ENCODE results near the gene SLC6A14. TPM values are rescaled to one million over a fixed set of nuclear protein-coding genes. Genes with fewer than 3 reads are reported as not detected.

SLC6A14 gene, protein sequence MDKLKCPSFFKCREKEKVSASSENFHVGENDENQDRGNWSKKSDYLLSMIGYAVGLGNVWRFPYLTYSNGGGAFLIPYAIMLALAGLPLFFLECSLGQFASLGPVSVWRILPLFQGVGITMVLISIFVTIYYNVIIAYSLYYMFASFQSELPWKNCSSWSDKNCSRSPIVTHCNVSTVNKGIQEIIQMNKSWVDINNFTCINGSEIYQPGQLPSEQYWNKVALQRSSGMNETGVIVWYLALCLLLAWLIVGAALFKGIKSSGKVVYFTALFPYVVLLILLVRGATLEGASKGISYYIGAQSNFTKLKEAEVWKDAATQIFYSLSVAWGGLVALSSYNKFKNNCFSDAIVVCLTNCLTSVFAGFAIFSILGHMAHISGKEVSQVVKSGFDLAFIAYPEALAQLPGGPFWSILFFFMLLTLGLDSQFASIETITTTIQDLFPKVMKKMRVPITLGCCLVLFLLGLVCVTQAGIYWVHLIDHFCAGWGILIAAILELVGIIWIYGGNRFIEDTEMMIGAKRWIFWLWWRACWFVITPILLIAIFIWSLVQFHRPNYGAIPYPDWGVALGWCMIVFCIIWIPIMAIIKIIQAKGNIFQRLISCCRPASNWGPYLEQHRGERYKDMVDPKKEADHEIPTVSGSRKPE
- total RNA-seq (ENCODE audit: unreplicated experiment) = not detected
- long read RNA-seq = 0 reads

DNA sequence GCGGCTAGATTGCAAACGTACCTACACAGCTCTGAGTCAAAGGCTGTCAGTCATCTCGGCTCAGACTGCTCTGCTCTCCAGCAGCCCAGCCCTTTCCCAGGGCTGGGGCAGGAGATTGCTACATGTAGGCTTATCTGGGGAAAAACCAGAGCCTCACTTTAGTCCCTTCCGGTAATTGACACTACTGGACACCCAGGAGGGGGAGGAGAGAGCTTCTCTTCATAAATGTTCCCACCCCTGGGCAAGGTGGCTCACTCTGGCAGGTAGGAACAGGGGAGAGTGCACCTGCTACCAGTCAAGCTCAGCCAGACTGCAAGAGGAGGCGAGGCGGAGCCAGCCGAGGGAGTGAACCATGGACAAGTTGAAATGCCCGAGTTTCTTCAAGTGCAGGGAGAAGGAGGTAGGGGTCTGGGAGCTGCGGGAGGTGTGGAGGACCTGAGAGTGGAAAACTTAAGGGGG lies at the start of gene SLC6A14:
SLC6A14 (plus strand) TSS at position 249 of the 459 bp plus-strand sequence; CDS start at position 353, 104 bp downstream.
- TF ChIP-seq, protein P1, sequence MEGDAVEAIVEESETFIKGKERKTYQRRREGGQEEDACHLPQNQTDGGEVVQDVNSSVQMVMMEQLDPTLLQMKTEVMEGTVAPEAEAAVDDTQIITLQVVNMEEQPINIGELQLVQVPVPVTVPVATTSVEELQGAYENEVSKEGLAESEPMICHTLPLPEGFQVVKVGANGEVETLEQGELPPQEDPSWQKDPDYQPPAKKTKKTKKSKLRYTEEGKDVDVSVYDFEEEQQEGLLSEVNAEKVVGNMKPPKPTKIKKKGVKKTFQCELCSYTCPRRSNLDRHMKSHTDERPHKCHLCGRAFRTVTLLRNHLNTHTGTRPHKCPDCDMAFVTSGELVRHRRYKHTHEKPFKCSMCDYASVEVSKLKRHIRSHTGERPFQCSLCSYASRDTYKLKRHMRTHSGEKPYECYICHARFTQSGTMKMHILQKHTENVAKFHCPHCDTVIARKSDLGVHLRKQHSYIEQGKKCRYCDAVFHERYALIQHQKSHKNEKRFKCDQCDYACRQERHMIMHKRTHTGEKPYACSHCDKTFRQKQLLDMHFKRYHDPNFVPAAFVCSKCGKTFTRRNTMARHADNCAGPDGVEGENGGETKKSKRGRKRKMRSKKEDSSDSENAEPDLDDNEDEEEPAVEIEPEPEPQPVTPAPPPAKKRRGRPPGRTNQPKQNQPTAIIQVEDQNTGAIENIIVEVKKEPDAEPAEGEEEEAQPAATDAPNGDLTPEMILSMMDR (IDR thresholded peaks at IDR 0.05; ENCODE audit: unreplicated experiment) = no peak
- Mint-ChIP-seq H3K27ac (ENCODE audit: unreplicated experiment) (no peak within 1 kb of the TSS), H3K27me3 (ENCODE audit: unreplicated experiment) (peaks cover 6% of the 10 kb centered on the region), H3K4me1 (ENCODE audit: unreplicated experiment) (no peaks in the 10 kb centered on the region), H3K4me3 (ENCODE audit: unreplicated experiment) (no peak within 1 kb of the TSS), H3K9me3 (ENCODE audit: unreplicated experiment) (no peaks in the 10 kb centered on the region), H3K36me3 (ENCODE audit: low read depth, unreplicated experiment) (no peaks in the 10 kb centered on the region)
- no peak for DNase-seq (ENCODE audit: low spot score)

- Mint-ChIP-seq H3K36me3 (ENCODE audit: low read depth, unreplicated experiment) (no peaks in the 10 kb centered on the region), H3K27ac (ENCODE audit: unreplicated experiment) (no peak overlapping the region)
These were observed 40.7 kb upstream of the SLC6A14 start for GRCh38 chrX:116395752-116396151.

GRCh38 chrX:116399681-116400080 lies 36.7 kb upstream of the SLC6A14 start:
- no peak overlapping the region for H3K4me3 Mint-ChIP-seq (ENCODE audit: unreplicated experiment)
- no peaks in the 10 kb centered on the region for H3K9me3 Mint-ChIP-seq (ENCODE audit: unreplicated experiment)
- no peaks in the 10 kb centered on the region for H3K36me3 Mint-ChIP-seq (ENCODE audit: low read depth, unreplicated experiment)
- TF ChIP-seq, protein P1 (IDR thresholded peaks at IDR 0.05; ENCODE audit: unreplicated experiment) = no peak
- H3K27me3 Mint-ChIP-seq (ENCODE audit: unreplicated experiment) = peaks cover 2% of the 10 kb centered on the region
- no peaks in the 10 kb centered on the region for H3K4me1 Mint-ChIP-seq (ENCODE audit: unreplicated experiment)
- H3K27ac Mint-ChIP-seq (ENCODE audit: unreplicated experiment) = no peak overlapping the region
- DNase-seq (ENCODE audit: low spot score) = no peak

More at GRCh38 chrX:116395752-116396151, 40.7 kb upstream of the SLC6A14 start:
- no peak for DNase-seq (ENCODE audit: low spot score)
- H3K9me3 Mint-ChIP-seq (ENCODE audit: unreplicated experiment) = no peaks in the 10 kb centered on the region
- no peaks in the 10 kb centered on the region for H3K4me1 Mint-ChIP-seq (ENCODE audit: unreplicated experiment)
- TF ChIP-seq, protein P1 (IDR thresholded peaks at IDR 0.05; ENCODE audit: unreplicated experiment) = no peak
- no peak overlapping the region for H3K4me3 Mint-ChIP-seq (ENCODE audit: unreplicated experiment)
- H3K27me3 Mint-ChIP-seq (ENCODE audit: unreplicated experiment) = peaks cover 2% of the 10 kb centered on the region

GRCh38 chrX:116409219-116409618 lies 27.2 kb upstream of the SLC6A14 start:
- no peaks in the 10 kb centered on the region for H3K27me3 Mint-ChIP-seq (ENCODE audit: unreplicated experiment)
- no peaks in the 10 kb centered on the region for H3K9me3 Mint-ChIP-seq (ENCODE audit: unreplicated experiment)
- DNase-seq (ENCODE audit: low spot score) = no peak
- H3K4me3 Mint-ChIP-seq (ENCODE audit: unreplicated experiment) = no peak overlapping the region
- no peaks in the 10 kb centered on the region for H3K36me3 Mint-ChIP-seq (ENCODE audit: low read depth, unreplicated experiment)
- no peak overlapping the region for H3K27ac Mint-ChIP-seq (ENCODE audit: unreplicated experiment)
- H3K4me1 Mint-ChIP-seq (ENCODE audit: unreplicated experiment) = no peaks in the 10 kb centered on the region
- TF ChIP-seq, protein P1 (IDR thresholded peaks at IDR 0.05; ENCODE audit: unreplicated experiment) = no peak

DNA sequence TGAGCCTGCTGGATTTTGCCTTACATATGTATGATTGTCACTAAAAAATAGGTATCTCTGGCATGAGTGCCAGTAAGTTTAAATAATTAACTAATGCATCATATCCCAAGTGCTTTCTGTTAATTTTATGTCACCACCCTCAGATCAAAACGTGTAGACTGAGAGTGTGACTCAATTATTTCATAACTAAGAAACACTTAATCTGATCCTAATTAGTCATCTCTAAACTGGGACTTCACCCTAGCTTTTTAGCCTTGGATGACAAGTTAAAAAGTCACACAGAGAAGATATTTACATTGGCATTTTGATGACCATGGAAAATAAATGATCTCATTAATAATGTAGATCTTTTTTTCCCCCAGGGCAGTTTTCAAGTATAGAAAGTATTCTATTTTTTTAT lies 23.1 kb upstream of the SLC6A14 start:
- Mint-ChIP-seq H3K36me3 (ENCODE audit: low read depth, unreplicated experiment) (no peaks in the 10 kb centered on the region), H3K27me3 (ENCODE audit: unreplicated experiment) (no peaks in the 10 kb centered on the region), H3K27ac (ENCODE audit: unreplicated experiment) (no peak overlapping the region), H3K9me3 (ENCODE audit: unreplicated experiment) (no peaks in the 10 kb centered on the region), H3K4me3 (ENCODE audit: unreplicated experiment) (no peak overlapping the region), H3K4me1 (ENCODE audit: unreplicated experiment) (no peaks in the 10 kb centered on the region)
- DNase-seq (ENCODE audit: low spot score) = no peak
- TF ChIP-seq, protein P1 (IDR thresholded peaks at IDR 0.05; ENCODE audit: unreplicated experiment) = no peak

All from endothelial cell (in vitro differentiated cells).